GM18873 (cell line): ENCODE data around the gene XCL1.
"Not testable (repeated sequence)": the region's sequence is repeated elsewhere in the genome, so short reads cannot be mapped to it uniquely, and the experiment has no call there.

Experiments
- ATAC-seq: cut with Tn5 transposase; IDR thresholded peaks from one replicate; pipeline ENCODE4 v1.9.1; 2021; ENCODE audit warnings: mild to moderate bottlenecking, moderate library complexity, moderate number of reproducible peaks; ENCODE audit not compliant: unreplicated experiment, low FRiP score

XCL1 gene

DNA sequence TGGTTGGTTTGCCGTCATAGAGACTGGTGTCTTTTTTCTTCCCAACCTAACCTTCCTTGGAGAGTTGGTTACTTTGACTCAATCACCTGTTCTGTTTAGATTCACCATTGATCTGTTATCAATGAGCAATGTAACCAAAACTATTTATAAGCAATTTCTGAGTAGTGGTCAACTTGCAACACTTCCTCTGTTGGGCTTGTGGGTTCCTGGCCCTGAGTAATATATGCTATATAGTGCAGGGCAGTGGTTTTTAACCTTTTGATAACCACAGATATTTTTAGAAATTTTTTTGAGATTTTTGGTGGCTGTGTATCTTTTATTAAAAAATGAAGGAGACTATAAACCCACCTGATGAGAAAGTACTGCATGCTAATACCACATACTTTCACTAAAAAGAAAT is 9.4 kb upstream of the XCL1 start:
- ATAC-seq, result no peak

DNA sequence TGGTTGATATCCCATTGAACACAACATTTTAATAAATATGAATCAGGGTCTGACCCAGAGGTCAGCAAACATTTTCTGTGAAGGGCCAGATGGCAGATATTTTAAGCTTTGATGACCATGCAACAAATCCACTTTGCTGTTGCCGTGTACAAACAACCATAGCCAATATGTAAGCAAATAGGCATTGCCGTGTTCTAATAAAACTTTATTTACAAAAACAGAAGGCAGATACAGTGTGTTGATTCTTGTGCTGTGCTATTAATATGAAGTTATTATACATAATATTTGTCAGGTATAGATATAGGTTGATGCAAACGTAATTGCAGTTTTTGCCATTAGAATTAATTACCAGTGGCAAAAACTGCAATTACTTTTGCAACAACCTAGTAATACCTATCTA is 8.8 kb upstream of the XCL1 start:
- no peak for ATAC-seq

DNA sequence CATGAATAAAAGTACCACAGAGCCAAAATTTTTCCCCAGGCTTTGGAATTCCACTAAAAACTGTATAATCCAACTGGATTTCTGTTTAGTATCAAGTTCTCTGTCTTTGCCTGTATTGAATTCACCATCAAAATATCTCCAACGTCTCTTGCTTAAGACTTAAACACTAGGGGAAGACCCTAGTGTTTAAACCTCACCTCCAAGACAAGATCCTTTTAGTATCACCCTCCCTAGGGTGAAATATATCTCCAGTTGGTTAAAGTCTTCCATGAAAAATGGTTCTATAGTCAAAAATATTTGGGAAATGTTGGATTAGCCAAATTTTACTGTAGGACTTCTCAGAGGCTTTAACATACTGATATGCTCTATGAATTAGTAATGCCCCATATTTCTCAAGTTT is 8.1 kb upstream of the XCL1 start:
- ATAC-seq, result no peak

- no peak for ATAC-seq
Measured at GRCh38 chr1:168570652-168571051, 5.8 kb upstream of the XCL1 start.

DNA sequence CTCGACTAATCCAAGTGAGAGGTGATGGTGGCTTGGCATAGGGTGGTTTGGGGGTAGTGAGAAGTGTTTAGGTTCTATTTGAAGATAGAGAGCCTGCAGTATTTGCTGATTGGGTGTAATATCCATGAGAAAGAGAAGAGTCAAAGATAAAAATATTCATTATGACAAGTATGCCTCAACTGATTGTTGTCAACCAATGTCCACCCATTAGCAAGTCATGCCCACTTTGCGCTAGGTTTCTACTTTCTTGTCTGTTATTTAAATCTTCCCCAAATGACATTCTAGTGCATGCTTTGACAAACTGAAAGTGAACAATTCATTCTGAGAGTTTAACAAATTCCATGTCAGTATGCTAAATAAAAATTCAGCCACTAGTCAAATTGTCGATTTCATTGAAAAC is 3.8 kb upstream of the XCL1 start:
- no peak for ATAC-seq

- not testable (repeated sequence) for ATAC-seq
Measured at GRCh38 chr1:168574234-168574633, 2.2 kb upstream of the XCL1 start.

DNA sequence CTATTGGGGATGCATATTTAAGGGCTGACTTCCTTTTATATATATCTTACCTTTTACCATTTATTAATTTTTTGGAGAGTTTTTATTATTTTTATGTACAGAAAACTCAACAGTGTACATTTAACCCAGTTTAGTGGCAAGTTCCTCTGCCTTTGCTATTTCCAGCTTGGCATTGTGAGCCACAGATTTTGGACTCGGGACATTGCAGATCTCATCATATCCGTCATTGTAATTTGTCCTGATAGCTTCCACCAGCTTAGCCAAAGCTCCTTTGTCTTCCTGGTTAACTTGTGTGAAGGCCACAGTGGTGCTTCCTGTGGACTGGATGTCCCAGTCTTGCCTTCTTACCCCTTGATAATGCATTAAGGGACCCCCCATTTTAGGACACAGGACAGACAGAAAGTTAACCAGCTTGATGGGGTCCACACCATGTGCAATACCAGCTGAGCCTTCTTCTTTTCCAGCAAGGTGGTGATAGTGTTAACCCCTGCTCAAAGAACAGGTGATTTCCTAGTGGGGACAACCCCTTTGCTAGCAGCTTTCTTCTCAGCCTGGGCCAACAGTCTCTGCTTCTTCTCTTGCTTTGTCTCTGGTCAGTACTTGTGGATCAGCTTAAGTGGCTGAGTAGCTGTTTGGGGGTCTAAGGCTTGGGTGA is 2.3 kb downstream of the XCL1 start:
- not testable (repeated sequence) for ATAC-seq

GRCh38 chr1:168580290-168580689 is 3.9 kb downstream of the XCL1 start:
- ATAC-seq, result not testable (repeated sequence)

DNA sequence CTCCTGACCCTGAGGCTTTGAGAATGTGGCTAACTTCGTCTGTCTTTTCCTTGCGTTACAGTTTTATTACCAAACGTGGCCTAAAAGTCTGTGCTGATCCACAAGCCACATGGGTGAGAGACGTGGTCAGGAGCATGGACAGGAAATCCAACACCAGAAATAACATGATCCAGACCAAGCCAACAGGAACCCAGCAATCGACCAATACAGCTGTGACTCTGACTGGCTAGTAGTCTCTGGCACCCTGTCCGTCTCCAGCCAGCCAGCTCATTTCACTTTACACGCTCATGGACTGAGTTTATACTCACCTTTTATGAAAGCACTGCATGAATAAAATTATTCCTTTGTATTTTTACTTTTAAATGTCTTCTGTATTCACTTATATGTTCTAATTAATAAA is 4.6 kb downstream of the XCL1 start:
- ATAC-seq, result not testable (repeated sequence)

DNA sequence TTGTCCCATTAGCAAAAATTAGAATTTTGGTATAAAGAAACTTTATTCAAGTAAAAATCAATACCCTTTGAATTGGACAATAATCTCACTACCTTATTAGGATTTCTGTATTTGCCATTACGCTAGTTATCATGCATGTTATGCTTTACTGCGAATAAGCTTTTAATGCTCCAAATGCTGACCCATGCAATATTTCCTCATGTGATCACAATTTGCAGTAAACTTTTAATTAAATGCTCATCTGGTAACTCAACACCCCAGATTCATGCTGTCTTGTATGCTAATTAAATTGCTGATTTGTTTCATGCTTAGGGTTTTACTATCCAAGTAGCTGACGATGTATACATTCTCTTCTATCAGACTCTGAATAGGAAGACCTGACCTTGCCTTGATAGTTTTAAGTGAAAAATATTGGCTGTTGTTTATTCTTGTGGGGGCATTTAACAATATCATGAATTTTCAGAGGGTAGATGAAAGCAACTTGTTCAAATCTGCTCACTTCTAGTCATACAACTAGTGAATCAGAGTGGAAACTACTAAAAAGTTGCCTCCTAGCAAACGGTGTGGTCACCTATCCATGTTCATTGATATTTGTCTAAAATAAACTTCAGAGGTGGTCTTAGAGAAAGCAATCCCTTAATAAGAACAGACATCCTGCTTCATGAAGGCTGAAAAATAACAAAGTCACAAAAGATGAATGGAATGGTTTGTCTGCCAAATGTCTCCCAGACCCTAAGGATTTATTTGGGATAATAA is 5.6 kb downstream of the XCL1 start:
- ATAC-seq, result no peak

- ATAC-seq, result no peak
Measured at GRCh38 chr1:168582688-168583336, 6.4 kb downstream of the XCL1 start.

DNA sequence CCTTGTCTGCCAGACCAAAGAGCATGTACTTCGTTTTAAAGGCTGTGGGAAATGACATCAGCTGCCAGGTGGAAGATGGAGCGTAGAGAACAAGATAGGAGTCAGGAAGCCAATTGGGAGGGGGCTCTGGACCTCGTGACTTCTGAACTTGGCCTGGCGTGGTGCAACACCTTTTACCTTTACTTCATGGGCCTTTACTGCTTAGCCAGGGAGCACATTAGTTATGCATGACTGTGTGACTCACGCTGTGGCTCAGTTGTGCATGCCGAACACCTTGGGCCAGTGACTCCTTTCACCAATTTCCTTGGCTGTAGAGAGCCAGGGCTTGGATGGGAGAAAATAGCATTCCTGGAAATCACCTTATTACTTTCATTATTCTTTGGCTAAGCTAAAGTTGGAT is 7.2 kb downstream of the XCL1 start:
- ATAC-seq, result no peak

DNA sequence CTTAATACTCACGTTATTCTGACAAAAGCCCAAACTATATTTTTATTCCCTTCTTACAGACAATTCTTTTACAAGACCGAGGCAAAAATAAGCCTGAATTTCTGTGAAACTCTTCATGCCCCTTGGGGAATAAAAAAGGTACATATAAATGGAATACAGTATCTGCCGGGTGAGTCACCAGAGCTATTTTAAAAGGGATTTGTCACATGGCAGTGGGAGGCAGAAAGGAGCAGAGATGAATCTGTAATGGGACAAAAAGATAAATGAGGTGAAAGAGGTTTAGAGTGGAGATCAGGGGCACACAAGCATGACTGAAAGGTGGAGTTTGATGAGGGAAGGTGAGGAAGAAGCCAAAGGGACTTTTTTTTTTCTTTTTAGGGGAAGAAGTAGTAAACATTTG is 8.8 kb downstream of the XCL1 start:
- no peak for ATAC-seq

GRCh38 chr1:168585937-168586336 is 9.5 kb downstream of the XCL1 start:
- no peak for ATAC-seq

DNA sequence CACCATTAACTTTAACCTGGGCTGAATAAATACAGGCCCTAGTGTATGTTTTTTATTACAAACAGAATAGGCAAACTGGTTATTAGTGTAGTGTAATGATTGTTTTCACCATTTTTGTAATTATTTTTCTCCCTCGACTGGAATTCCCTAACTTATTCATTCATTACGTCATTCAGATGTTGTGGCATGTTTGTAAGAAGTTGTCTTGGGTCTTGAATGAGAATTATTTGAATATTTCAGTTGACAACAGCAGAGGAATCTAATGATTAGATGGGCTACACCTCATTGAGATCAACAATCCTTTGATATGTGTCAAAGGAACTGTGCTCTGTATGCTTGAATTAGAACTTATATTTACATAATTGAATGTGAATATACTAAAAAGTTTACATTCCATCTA is 12.8 kb downstream of the XCL1 start:
- ATAC-seq, result no peak

DNA sequence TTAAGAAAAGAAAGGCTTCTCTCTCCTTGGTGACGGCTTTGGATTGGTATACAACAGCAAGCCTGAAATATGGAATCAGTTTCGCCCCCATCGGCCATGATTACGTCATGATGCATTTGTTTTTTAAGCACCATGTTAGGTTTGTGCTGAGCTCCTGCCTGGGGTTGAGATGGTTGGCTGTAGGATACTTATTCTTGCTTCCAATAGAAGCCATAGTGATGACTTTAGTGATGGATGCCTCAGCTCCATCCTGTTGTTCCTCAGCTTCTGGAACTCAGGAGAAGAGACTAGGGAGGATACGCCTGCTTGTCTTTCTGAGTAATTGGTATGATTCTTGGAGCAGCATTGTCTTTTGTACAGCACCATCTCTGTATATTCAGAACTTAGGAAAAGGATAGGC is 14.7 kb downstream of the XCL1 start:
- no peak for ATAC-seq

DNA sequence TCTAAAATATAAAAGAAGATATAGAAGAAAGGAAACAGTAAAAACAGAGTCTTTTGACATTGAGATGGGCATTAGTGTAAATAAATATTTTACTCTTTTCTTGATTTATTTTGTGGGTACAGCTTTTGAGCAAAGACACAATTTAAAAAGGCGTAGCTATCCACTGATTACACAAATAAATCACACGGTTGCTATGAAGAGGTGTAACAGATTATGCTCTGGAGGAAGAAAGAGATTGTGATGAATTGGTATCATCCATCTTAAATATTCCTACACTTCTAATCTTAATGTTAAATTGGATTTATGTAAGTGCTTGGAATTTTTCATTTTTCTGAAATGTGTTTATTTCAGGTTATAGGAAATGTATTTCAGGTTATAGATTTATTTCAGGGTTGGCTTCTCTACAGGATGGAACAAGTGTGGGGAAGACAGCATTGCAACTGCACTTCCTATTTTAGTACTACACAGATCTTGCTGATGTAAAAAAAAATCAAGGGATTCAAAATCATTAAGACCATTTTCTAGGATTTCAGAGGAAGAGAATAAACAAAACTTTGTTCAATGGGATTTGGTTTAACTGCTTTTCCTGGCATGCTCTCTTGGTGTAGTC is 15.3 kb downstream of the XCL1 start:
- no peak for ATAC-seq

- not testable (repeated sequence) for ATAC-seq
Measured at GRCh38 chr1:168595403-168595802, 19.0 kb downstream of the XCL1 start.

- no peak for ATAC-seq
Measured at GRCh38 chr1:168598125-168598524, 21.7 kb downstream of the XCL1 start.

DNA sequence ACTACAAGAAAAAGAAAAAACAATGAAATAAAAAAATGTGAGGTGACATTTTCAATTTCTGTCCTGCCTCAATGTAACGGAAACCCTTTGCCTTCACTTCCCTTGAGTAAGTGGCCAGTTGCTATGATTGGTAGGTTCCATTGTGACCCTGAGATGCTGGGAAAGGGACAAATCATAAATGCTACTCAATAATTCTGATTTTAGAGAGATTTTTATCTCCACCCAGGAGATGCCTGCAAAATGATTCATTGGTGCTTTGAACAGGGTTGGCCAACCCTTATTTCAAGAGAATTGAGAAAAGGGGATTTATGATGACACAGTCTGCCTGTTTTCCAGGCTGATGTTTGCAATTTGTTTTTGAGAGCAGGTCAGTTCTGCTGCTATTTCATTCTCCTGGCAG is 22.5 kb downstream of the XCL1 start:
- no peak for ATAC-seq

DNA sequence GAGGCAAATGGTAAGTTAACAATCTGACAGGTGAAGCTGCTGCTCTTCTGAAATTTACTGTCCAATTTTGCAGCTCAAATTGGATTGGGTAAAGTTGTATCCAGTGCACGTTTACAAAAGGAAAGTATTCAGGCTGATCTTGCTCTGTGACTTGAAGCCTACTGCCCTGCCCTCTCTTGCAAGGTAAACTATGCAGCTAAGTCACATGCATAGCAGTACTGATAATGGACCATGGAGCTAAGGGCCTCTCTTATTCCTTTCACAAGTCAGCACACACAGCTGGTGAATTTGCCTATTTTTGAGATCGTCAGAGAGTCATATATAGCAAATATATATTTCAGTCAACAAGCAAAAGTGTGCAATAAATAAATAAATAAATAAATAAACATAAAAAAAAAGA is 23.2 kb downstream of the XCL1 start:
- ATAC-seq, result no peak
